Fibroblast of lung (primary cell): ENCODE results near the gene WDR46.

Experiments used
- CTCF ChIP-seq, 2 donors: IDR thresholded peaks in 1 of 2; conservative IDR thresholded peaks in 1 of 2; 1 replicate in 1 of 2; 2 replicates in 1 of 2; pipeline ENCODE4 v1.5.1; 2011 to 2012; ENCODE audit warnings: low read length in 2 of 2, control low read depth in 1 of 2, inconsistent platforms in 1 of 2, low read depth in 1 of 2, mild to moderate bottlenecking in 1 of 2
- EZH2 ChIP-seq: IDR thresholded peaks from 2 replicates; pipeline ENCODE4 v1.5.1; 2012; ENCODE audit warnings: low read length, control low read depth, mild to moderate bottlenecking; ENCODE audit errors: missing control alignments

- TF ChIP-seq CTCF (conservative IDR thresholded peaks at IDR 0.05 in 1 of 2, IDR thresholded peaks at IDR 0.05 in 1 of 2; ENCODE audit: low read depth in 1 of 2, low read length in 2 of 2) (no peak), EZH2 (no peak)
Measured at GRCh38 chr6:33314515-33314942, 25.5 kb upstream of the WDR46 start.
